ENCODE measurements around the gene SMAD7.

Gene SMAD7

GRCh38 chr18:48950536-48951447, at the start of gene SMAD7:
Gene SMAD7, minus strand, starts transcription at chr18:48950965. Its CDS starts 541 bp downstream, at chr18:48950424.
- DNase-seq (ENCODE audit: low read depth in 4 of 4, low spot score in 1 of 4), result no peak

- DNase-seq (ENCODE audit: low read depth in 4 of 4, low spot score in 1 of 4), result no peak
These were observed 48.8 kb upstream of the SMAD7 start for GRCh38 chr18:48999569-48999968.

GRCh38 chr18:48997985-48998831, 47.4 kb upstream of the SMAD7 start:
- DNase-seq (ENCODE audit: low read depth in 4 of 4, low spot score in 1 of 4), result no peak

- DNase-seq (ENCODE audit: low read depth in 4 of 4, low spot score in 1 of 4), result no peak
These were observed 46.9 kb upstream of the SMAD7 start for GRCh38 chr18:48997681-48997984.

GRCh38 chr18:48996901-48997463, 46.2 kb upstream of the SMAD7 start:
- no peak for DNase-seq (ENCODE audit: low read depth in 4 of 4, low spot score in 1 of 4)

GRCh38 chr18:48996041-48996440, 45.3 kb upstream of the SMAD7 start:
- DNase-seq (ENCODE audit: low read depth in 4 of 4, low spot score in 1 of 4), result no peak

- DNase-seq (ENCODE audit: low read depth in 4 of 4, low spot score in 1 of 4), result no peak
These were observed 44.4 kb upstream of the SMAD7 start for GRCh38 chr18:48994926-48995835.

- no peak for DNase-seq (ENCODE audit: low read depth in 4 of 4, low spot score in 1 of 4)
These were observed 43.4 kb upstream of the SMAD7 start for GRCh38 chr18:48994044-48994651.

GRCh38 chr18:48993586-48993985, 42.8 kb upstream of the SMAD7 start:
- DNase-seq (ENCODE audit: low read depth in 4 of 4, low spot score in 1 of 4), result no peak

- no peak for DNase-seq (ENCODE audit: low read depth in 4 of 4, low spot score in 1 of 4)
These were observed 42.2 kb upstream of the SMAD7 start for GRCh38 chr18:48992791-48993555.

GRCh38 chr18:48992133-48992532, 41.4 kb upstream of the SMAD7 start:
- DNase-seq (ENCODE audit: low read depth in 4 of 4, low spot score in 1 of 4), result no peak

GRCh38 chr18:48991676-48992075, 40.9 kb upstream of the SMAD7 start:
- no peak for DNase-seq (ENCODE audit: low read depth in 4 of 4, low spot score in 1 of 4)

GRCh38 chr18:48991319-48991660, 40.5 kb upstream of the SMAD7 start:
- no peak for DNase-seq (ENCODE audit: low read depth in 4 of 4, low spot score in 1 of 4)

- DNase-seq (ENCODE audit: low read depth in 4 of 4, low spot score in 1 of 4), result no peak
These were observed 39.9 kb upstream of the SMAD7 start for GRCh38 chr18:48990481-48991318.

- DNase-seq (ENCODE audit: low read depth in 4 of 4, low spot score in 1 of 4), result no peak
These were observed 38.8 kb upstream of the SMAD7 start for GRCh38 chr18:48989304-48990303.

- DNase-seq (ENCODE audit: low read depth in 4 of 4, low spot score in 1 of 4), result no peak
These were observed 37.9 kb upstream of the SMAD7 start for GRCh38 chr18:48988508-48989303.

GRCh38 chr18:48987821-48988220, 37.1 kb upstream of the SMAD7 start:
- no peak for DNase-seq (ENCODE audit: low read depth in 4 of 4, low spot score in 1 of 4)

Data from stimulated activated CD4-positive, alpha-beta T cell treated with anti-CD3 and anti-CD28 coated beads, Interleukin-1b, Interleukin-23, amount 100 ng/mL, for 24 hours (primary cell).